Left ventricle myocardium inferior (tissue), 1 donor: ENCODE data around the gene APCDD1. TPM values are rescaled to one million over a fixed set of nuclear protein-coding genes. Genes with fewer than 3 reads are reported as not detected.
A peak's percentile ranks its signal among the peaks of the same experiment; 100 is the strongest.

Experiments used
- DNase-seq: peaks from one replicate; pipeline ENCODE4 v3.0.0-alpha.2; 2020
- H3K27ac ChIP-seq: fragments of 200-600 bp; replicated peaks from 2 replicates; pipeline ENCODE4 v1.8.0; 2021
- H3K27me3 ChIP-seq: fragments of 200-600 bp; 2 replicates; pipeline ENCODE4 v1.8.0; 2021; ENCODE audit warnings: low read depth
- H3K36me3 ChIP-seq: fragments of 200-600 bp; 2 replicates; pipeline ENCODE4 v1.8.0; 2021
- H3K4me1 ChIP-seq: fragments of 200-600 bp; 2 replicates; pipeline ENCODE4 v1.8.0; 2021
- H3K4me3 ChIP-seq: fragments of 200-600 bp; 2 replicates; pipeline ENCODE4 v1.8.0; 2021; ENCODE audit warnings: mild to moderate bottlenecking, moderate library complexity
- H3K9me3 ChIP-seq: fragments of 200-600 bp; replicated peaks from 2 replicates; pipeline ENCODE4 v1.8.0; 2021
- CTCF ChIP-seq: fragments of 200-600 bp; IDR thresholded peaks from 2 replicates; pipeline ENCODE4 v1.8.0; 2021; ENCODE audit warnings: antibody characterized with exemption, mild to moderate bottlenecking, borderline replicate concordance
- intact Hi-C: fragments of 100-400 bp; cut with micrococcal nuclease; formaldehyde crosslinking; loops from one replicate; pipeline ENCODE4 v1.11.0; 2022
- total RNA-seq: library from RNA; stranded (reverse); fragmentation: NEBNext Ultra II Directional; extraction: Animal tissue kit (Norgen Biotek cat#: 25700); gene quantifications from one replicate; pipeline ENCODE4 v1.2.1, GENCODE V29; 2021
- donor health status: DM: no; HTN: yes; CAD: no; lungs with severe emphysema.

The APCDD1 gene
- total RNA-seq, 1 donor from 2014 or later, result 38.0 TPM

GRCh38 chr18:10421859-10422258, 32.6 kb upstream of the APCDD1 start:
- Histone ChIP-seq H3K36me3 (no peaks in the 10 kb centered on the region), H3K27ac (peak overlapping the region; percentile 9)
- intact Hi-C loops, result no loop called here

GRCh38 chr18:10422731-10423130, 31.7 kb upstream of the APCDD1 start:
- no peak for DNase-seq
- no peaks in the 10 kb centered on the region for H3K27me3 ChIP-seq
- no peaks in the 10 kb centered on the region for H3K36me3 ChIP-seq
- H3K9me3 ChIP-seq, result peaks cover 5% of the 10 kb centered on the region
- H3K4me3 ChIP-seq, result no peak overlapping the region
- intact Hi-C loops, result no loop called here
- peak overlapping the region; percentile 23 for H3K27ac ChIP-seq
- no peak for TF ChIP-seq CTCF
- H3K4me1 ChIP-seq, result peaks cover 12% of the 10 kb centered on the region

More at GRCh38 chr18:10421859-10422258, 32.6 kb upstream of the APCDD1 start:
- H3K9me3 ChIP-seq, result peaks cover 5% of the 10 kb centered on the region
- H3K4me1 ChIP-seq, result peaks cover 12% of the 10 kb centered on the region
- DNase-seq, result no peak
- no peak for TF ChIP-seq CTCF
- H3K27me3 ChIP-seq, result no peaks in the 10 kb centered on the region
- no peak overlapping the region for H3K4me3 ChIP-seq

GRCh38 chr18:10424585-10425307, 29.7 kb upstream of the APCDD1 start:
- no peak overlapping the region for H3K4me3 ChIP-seq
- peak; percentile 51 for DNase-seq
- no peaks in the 10 kb centered on the region for H3K36me3 ChIP-seq
- peaks cover 12% of the 10 kb centered on the region for H3K4me1 ChIP-seq
- H3K27me3 ChIP-seq, result no peaks in the 10 kb centered on the region
- peak overlapping the region; percentile 34 for H3K27ac ChIP-seq
- peaks cover 5% of the 10 kb centered on the region for H3K9me3 ChIP-seq
- intact Hi-C loops, result no loop called here
- TF ChIP-seq CTCF, result no peak

- no peak overlapping the region for H3K4me3 ChIP-seq
- no peaks in the 10 kb centered on the region for H3K36me3 ChIP-seq
- H3K27ac ChIP-seq, result peak overlapping the region; percentile 12
- DNase-seq, result no peak
- no peak for TF ChIP-seq CTCF
- H3K27me3 ChIP-seq, result no peaks in the 10 kb centered on the region
- H3K9me3 ChIP-seq, result no peaks in the 10 kb centered on the region
- intact Hi-C loops, result no loop called here
- no peaks in the 10 kb centered on the region for H3K4me1 ChIP-seq
These were observed 23.8 kb upstream of the APCDD1 start for GRCh38 chr18:10430677-10431076.

GRCh38 chr18:10431680-10432079, 22.8 kb upstream of the APCDD1 start:
- intact Hi-C loops, result no loop called here

More at GRCh38 chr18:10431680-10432079, 22.8 kb upstream of the APCDD1 start:
- H3K4me1 ChIP-seq, result no peaks in the 10 kb centered on the region
- no peaks in the 10 kb centered on the region for H3K36me3 ChIP-seq
- no peak overlapping the region for H3K27ac ChIP-seq
- no peaks in the 10 kb centered on the region for H3K9me3 ChIP-seq
- no peaks in the 10 kb centered on the region for H3K27me3 ChIP-seq
- no peak overlapping the region for H3K4me3 ChIP-seq
- TF ChIP-seq CTCF, result no peak
- no peak for DNase-seq
